ENCODE results near the gene LATS2. TPM values are rescaled to one million over a fixed set of nuclear protein-coding genes. Genes with fewer than 3 reads are reported as not detected.
A peak's percentile ranks its signal among the peaks of the same experiment; 100 is the strongest.
"Not testable (repeated sequence)": the region's sequence is repeated elsewhere in the genome, so short reads cannot be mapped to it uniquely, and the experiment has no call there.

The LATS2 gene
- total RNA-seq, 2 donors from 2014 or later, result 3.7 to 11.3 TPM

GRCh38 chr13:21051675-21052074, 9.7 kb downstream of the LATS2 start:
- Histone ChIP-seq H3K4me1 (no peaks in the 10 kb centered on the region), H3K27me3 (no peaks in the 10 kb centered on the region), H3K36me3 (no peaks in the 10 kb centered on the region), H3K27ac (no peak overlapping the region), H3K4me3 (no peak overlapping the region), H3K9ac (ENCODE audit: low read depth in 2 of 2, low read length in 2 of 2) (no peak overlapping the region), H3K9me3 (no peaks in the 10 kb centered on the region)
- no peak for TF ChIP-seq CTCF (IDR thresholded peaks at IDR 0.05)
- intact Hi-C loops (cut with DNase I), result no loop called here
- peak; percentile 3 for DNase-seq

GRCh38 chr13:21050288-21051197, 10.8 kb downstream of the LATS2 start:
- Histone ChIP-seq H3K9me3 (no peaks in the 10 kb centered on the region), H3K27me3 (no peaks in the 10 kb centered on the region), H3K27ac (no peak overlapping the region), H3K4me3 (no peak overlapping the region), H3K9ac (ENCODE audit: low read depth in 2 of 2, low read length in 2 of 2) (no peak overlapping the region), H3K36me3 (no peaks in the 10 kb centered on the region), H3K4me1 (no peaks in the 10 kb centered on the region)
- peak; percentile 8 for DNase-seq
- intact Hi-C loops (cut with DNase I), result no loop called here
- no peak for TF ChIP-seq CTCF (IDR thresholded peaks at IDR 0.05)

- intact Hi-C loops (cut with DNase I); H3K27ac ChIP-seq; H3K27me3 ChIP-seq; H3K9me3 ChIP-seq; H3K4me1 ChIP-seq; H3K4me3 ChIP-seq; H3K9ac ChIP-seq (ENCODE audit: low read depth in 2 of 2, low read length in 2 of 2); H3K36me3 ChIP-seq: not testable (repeated sequence)
- peak; percentile 2 for DNase-seq
Measured at GRCh38 chr13:21049731-21050130, 11.7 kb downstream of the LATS2 start.

GRCh38 chr13:21048901-21049698, 12.3 kb downstream of the LATS2 start:
- Histone ChIP-seq H3K4me1 (no peaks in the 10 kb centered on the region), H3K27ac (no peak overlapping the region), H3K9me3 (no peaks in the 10 kb centered on the region), H3K9ac (ENCODE audit: low read depth in 2 of 2, low read length in 2 of 2) (no peak overlapping the region), H3K4me3 (no peak overlapping the region), H3K36me3 (no peaks in the 10 kb centered on the region), H3K27me3 (no peaks in the 10 kb centered on the region)
- intact Hi-C loops (cut with DNase I), result no loop called here
- DNase-seq, result peak; percentile 7
- TF ChIP-seq CTCF (IDR thresholded peaks at IDR 0.05), result no peak

GRCh38 chr13:21047591-21048282, 13.6 kb downstream of the LATS2 start:
- intact Hi-C loops (cut with DNase I), result no loop called here
- no peak for TF ChIP-seq CTCF (IDR thresholded peaks at IDR 0.05)
- Histone ChIP-seq H3K9me3 (no peaks in the 10 kb centered on the region), H3K4me3 (no peak overlapping the region), H3K27me3 (no peaks in the 10 kb centered on the region), H3K27ac (no peak overlapping the region), H3K9ac (ENCODE audit: low read depth in 2 of 2, low read length in 2 of 2) (no peak overlapping the region), H3K36me3 (no peaks in the 10 kb centered on the region), H3K4me1 (no peaks in the 10 kb centered on the region)
- peak; percentile 2 for DNase-seq
